Choroid plexus epithelial cell (primary cell): ENCODE data around the gene FBXW11.

Source experiments
- DNase-seq: peaks from one replicate; pipeline ENCODE4 v3.0.0-alpha.2; 2010; ENCODE audit warnings: low read depth
- H3K4me3 ChIP-seq: 2 replicates; pipeline ENCODE4 v1.5.1; 2011; ENCODE audit warnings: low read depth, mild to moderate bottlenecking, control low read depth, low read length, moderate library complexity
- TF ChIP-seq, protein P1 (sequence below): conservative IDR thresholded peaks from 2 replicates; pipeline ENCODE4 v1.5.1; 2011; ENCODE audit warnings: low read depth, mild to moderate bottlenecking, control low read depth, inconsistent platforms, low read length, moderate library complexity

Gene FBXW11

DNA sequence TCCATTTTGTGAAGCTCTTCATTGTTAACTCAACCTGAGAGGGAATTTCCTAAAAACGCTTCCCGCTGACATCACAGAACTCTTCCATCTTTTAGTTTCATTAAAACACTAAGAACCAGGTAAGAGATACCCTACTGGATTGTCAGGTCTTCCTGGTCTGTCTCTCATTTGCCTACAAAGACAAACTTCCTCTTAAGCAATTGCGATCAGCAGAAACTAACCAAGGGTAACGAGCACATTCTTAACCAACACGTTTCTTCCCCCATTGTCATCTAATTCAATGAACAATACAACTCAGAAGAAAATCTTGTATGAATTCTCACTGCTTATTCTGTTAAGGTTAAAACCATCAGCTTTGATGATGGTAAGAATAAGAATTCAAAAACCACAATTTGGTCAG, 6.6 kb downstream of the FBXW11 start:
- no peak overlapping the region for H3K4me3 ChIP-seq
- no peak for DNase-seq
- TF ChIP-seq, protein P1, sequence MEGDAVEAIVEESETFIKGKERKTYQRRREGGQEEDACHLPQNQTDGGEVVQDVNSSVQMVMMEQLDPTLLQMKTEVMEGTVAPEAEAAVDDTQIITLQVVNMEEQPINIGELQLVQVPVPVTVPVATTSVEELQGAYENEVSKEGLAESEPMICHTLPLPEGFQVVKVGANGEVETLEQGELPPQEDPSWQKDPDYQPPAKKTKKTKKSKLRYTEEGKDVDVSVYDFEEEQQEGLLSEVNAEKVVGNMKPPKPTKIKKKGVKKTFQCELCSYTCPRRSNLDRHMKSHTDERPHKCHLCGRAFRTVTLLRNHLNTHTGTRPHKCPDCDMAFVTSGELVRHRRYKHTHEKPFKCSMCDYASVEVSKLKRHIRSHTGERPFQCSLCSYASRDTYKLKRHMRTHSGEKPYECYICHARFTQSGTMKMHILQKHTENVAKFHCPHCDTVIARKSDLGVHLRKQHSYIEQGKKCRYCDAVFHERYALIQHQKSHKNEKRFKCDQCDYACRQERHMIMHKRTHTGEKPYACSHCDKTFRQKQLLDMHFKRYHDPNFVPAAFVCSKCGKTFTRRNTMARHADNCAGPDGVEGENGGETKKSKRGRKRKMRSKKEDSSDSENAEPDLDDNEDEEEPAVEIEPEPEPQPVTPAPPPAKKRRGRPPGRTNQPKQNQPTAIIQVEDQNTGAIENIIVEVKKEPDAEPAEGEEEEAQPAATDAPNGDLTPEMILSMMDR, result no peak

DNA sequence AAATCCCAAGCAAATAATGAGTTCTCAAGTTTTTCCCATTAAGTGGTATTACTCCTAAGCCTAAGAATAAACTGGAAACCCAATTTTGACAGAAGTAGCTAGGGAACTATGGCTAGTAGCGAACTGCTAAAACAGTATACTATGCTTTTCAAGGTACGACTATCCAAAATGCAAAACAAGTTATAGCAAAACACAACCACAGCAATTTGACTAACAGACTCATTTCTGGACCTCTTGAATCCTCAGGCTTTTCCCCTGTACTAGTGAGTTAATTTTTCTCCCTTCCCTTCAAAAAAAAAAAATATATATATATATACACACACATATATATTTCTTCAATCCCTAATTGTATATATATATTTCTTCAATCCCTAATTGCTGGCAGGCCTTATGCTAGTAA, 7.3 kb downstream of the FBXW11 start:
- TF ChIP-seq, protein P1, result no peak
- no peak overlapping the region for H3K4me3 ChIP-seq
- DNase-seq, result no peak

DNA sequence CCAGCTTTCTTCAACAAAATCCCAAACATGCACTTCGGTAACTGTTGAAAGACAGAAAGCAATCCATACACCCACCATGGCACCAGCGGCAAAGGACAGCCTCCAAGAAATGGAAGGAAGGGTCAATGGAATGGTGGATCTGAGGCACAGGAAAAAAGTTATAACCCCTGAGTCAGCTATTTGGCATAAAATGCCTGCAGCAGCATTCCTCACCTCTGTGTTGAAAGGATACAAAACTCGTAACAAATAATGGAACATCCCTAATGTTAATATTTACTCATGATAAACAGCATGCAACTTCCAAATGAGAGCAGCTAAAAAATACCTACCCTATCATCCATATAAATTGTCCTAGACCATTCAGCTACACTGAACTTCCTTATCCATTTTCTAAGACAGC, 9.4 kb downstream of the FBXW11 start:
- TF ChIP-seq, protein P1, result no peak
- no peak for DNase-seq
- H3K4me3 ChIP-seq, result no peak overlapping the region

DNA sequence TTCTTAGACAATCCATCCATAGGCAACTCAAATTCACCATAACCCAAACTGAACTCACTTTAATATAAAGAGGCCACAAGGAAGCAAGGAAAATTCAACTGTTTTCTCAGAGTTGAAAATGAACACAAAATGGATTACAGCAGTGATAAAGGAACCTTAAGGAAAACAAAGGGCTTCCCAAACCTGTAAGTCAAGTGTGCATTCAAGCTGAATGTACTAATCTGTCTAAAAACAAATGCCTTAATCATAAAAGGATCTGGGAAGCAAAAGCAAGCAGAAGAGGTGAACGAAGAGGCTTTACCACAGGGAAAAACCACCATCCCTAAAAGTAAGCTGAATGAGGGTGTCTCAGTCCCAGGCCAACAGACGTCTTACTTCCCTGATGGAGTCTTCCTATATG, 13.6 kb downstream of the FBXW11 start:
- DNase-seq, result no peak
- TF ChIP-seq, protein P1, result no peak
- no peak overlapping the region for H3K4me3 ChIP-seq

DNA sequence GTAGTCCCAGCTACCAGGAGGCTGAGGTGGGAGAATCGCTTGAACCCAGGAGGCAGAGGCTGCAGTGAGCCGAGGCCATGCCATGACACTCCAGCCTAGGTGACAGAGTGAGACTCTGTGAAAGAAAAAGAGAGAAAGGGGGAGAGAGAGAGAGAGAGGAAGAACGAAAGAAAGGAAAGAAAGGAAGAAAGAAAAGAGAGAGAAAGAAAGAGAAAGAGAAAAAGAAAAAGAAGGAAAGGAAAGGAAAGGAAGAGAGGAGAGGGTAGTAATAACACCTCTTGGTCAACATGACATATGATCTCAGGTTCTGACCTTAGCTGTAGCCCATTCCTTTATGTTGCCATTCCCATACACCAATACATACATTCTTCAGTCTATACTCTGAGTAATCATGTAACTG, 14.1 kb downstream of the FBXW11 start:
- H3K4me3 ChIP-seq, result no peak overlapping the region
- TF ChIP-seq, protein P1, result no peak
- no peak for DNase-seq

DNA sequence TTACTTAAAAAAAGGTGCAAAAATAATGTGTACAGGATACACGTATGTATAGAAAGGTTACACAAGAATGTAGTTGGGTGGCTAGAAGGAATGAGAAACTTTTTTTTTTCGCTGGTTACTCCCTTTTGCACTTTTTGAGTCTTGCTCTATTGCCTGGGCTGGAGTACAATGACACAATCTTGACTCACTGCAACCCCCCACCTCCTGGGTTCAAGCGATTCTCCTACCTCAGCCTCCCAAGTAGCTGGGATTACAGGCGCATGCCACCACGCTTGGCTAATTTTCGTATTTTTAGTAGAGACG, 15.8 kb downstream of the FBXW11 start:
- DNase-seq, result no peak
- no peak overlapping the region for H3K4me3 ChIP-seq

More for the DNA sequence above, 15.8 kb downstream of the FBXW11 start:
- TF ChIP-seq, protein P1, result no peak
